ENCODE results near the gene MAP4K3.

Gene MAP4K3

DNA sequence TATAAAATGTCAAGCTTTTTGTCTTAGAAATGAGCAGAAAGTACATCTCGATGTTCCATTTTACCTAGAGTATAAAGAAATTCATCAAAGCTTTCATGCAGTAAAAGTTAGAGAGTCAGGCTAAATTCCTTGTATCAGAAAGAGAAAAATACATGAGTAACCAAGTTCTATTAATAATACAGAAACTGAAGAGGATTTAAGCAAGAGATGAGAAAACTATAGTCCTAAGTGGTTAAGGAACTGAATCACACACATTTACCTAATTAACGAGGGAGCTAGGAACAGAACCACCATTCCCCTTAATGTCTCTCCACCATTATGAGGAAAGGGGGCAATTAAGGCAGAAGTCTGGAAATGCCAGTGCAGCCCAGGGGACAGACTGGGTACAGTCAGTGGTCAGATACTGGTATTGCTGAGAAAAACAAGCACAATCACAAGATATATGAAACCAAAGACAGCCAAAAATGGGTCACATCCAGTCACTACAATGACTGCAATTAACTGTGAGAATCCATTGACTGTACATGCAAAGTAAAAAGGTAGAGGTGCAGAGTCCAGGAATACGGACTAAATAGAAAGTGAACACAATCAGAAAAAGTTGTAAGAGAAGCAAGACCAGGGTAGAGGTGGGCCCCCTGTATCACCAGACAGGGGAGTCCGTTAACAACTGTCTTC lies 23.9 kb downstream of the MAP4K3 start:
- no peak overlapping the region for H3K4me3 ChIP-seq (ENCODE audit: low read depth, low read length)
- no peak for DNase-seq (ENCODE audit: low read depth)
- no peak for TF ChIP-seq MYC (IDR thresholded peaks at IDR 0.05; ENCODE audit: low read depth, low read length)

DNA sequence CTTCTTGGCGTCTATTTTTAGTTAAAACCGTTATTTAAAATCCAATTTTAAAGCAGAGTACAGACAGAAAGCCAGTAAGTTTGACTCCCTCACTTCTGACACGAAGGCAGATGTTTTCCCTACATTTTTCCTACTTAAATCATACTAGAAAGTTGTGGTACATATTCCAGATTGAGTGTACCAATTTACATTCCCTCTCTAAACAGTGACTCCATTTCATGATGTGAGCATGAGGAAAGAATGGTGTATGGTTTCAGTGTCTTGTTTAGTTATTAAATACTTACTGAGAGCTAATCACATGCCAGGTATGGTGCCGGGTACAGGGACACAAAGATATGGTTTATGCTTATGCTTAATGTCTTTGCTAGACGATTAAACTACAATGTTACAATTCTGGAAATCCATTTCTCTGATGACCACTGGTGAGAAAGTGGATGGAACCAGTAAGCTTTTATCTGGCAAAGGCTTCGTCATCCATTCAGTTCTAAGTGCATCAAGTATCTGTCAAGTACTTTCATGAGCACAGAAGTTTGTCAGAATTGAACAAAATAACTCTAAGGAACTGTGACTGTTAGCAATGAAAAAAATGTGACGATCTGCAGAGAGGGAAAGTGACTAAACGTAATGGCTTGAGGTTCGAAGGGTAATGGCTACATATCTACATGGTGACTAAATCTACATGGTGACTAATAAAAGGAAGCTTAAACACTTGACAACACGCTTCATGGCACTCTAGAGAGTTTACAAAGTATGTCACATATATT lies 25.7 kb downstream of the MAP4K3 start:
- H3K4me3 ChIP-seq (ENCODE audit: low read depth, low read length): no peak overlapping the region
- no peak for TF ChIP-seq POLR2A (IDR thresholded peaks at IDR 0.05; ENCODE audit: extremely low read depth, insufficient read length)
- TF ChIP-seq MYC (IDR thresholded peaks at IDR 0.05; ENCODE audit: low read depth, low read length): no peak
- TF ChIP-seq, protein P1, sequence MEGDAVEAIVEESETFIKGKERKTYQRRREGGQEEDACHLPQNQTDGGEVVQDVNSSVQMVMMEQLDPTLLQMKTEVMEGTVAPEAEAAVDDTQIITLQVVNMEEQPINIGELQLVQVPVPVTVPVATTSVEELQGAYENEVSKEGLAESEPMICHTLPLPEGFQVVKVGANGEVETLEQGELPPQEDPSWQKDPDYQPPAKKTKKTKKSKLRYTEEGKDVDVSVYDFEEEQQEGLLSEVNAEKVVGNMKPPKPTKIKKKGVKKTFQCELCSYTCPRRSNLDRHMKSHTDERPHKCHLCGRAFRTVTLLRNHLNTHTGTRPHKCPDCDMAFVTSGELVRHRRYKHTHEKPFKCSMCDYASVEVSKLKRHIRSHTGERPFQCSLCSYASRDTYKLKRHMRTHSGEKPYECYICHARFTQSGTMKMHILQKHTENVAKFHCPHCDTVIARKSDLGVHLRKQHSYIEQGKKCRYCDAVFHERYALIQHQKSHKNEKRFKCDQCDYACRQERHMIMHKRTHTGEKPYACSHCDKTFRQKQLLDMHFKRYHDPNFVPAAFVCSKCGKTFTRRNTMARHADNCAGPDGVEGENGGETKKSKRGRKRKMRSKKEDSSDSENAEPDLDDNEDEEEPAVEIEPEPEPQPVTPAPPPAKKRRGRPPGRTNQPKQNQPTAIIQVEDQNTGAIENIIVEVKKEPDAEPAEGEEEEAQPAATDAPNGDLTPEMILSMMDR (IDR thresholded peaks at IDR 0.05; ENCODE audit: low read depth, low read length): no peak
- TF ChIP-seq, protein P2, sequence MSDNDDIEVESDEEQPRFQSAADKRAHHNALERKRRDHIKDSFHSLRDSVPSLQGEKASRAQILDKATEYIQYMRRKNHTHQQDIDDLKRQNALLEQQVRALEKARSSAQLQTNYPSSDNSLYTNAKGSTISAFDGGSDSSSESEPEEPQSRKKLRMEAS (IDR thresholded peaks at IDR 0.05; ENCODE audit: low read depth, low read length): no peak

DNA sequence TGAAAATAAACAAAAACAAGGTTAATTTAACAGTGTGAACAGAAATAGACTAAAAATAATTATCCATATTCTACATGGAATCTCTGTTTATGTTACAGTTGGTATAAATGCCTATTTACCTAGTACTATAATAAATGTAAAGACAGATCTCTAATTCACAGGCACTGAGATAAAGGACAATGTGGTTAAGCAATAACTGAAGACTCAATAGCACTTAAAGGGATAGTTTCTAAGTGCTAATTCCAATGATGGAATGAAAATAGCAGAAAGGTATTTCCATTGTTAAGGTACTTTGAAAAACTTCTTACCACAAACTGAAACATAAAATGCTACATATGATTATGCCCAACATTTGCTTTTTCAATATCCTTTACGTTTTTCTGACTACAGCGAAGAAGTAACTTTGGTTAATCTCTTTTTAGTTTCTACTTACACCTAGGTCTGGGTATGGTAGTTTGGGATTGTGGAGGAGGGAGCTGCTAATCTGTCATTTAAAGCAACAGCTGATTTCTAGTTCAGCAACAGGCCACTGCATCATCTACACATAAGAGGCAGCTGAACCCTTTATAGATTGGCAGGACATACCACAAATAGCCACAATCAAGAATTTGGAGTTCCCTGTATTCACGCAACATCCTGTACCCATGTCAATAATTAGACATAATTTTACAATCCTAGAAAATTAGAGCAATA lies 27.2 kb downstream of the MAP4K3 start:
- no peak for TF ChIP-seq POLR2A (IDR thresholded peaks at IDR 0.05; ENCODE audit: extremely low read depth, insufficient read length)
- TF ChIP-seq, protein P1 (IDR thresholded peaks at IDR 0.05; ENCODE audit: low read depth, low read length): no peak
- TF ChIP-seq, protein P2 (IDR thresholded peaks at IDR 0.05; ENCODE audit: low read depth, low read length): no peak
- no peak for TF ChIP-seq MYC (IDR thresholded peaks at IDR 0.05; ENCODE audit: low read depth, low read length)
- no peak overlapping the region for H3K4me3 ChIP-seq (ENCODE audit: low read depth, low read length)
- no peak for DNase-seq (ENCODE audit: low read depth)

More for the DNA sequence above, 25.7 kb downstream of the MAP4K3 start:
- no peak for DNase-seq (ENCODE audit: low read depth)

DNA sequence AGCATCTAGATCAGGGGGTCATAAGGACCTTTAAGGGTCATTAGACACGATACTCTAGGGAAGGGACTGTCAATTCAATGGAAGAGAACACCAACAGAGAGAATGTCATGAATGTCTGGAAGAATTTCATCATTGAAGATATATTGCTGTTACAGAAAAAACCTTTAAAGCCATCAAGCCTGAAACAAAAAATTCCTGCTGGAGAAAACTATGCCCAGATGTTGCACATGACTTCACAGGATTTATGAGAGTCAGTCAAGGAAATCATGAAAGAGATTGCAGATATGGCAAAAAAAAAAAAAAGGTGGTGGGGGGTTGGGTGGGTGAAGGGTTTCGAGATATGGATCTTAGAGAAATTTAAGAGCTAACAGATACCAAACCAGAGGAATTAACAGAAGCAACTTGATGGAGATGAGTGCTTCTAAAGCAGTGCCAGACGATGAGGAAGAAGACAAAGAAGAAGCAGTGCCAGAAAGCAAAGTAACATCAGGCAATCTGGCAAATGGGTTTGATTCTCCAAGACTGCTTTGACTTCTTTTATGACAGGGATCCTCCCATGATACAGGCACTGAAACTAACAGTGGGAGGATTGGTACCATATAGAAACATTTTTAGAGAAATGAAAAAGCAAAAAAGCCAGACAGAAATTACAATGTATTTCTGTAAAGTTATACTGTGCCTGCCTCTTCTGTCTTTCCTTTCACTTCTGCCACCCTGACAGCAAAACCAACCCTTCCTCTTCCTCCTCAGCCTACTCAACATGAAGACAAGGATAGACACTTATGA lies 28.5 kb downstream of the MAP4K3 start:
- TF ChIP-seq MYC (IDR thresholded peaks at IDR 0.05; ENCODE audit: low read depth, low read length): no peak
- TF ChIP-seq, protein P1 (IDR thresholded peaks at IDR 0.05; ENCODE audit: low read depth, low read length): no peak
- TF ChIP-seq, protein P2 (IDR thresholded peaks at IDR 0.05; ENCODE audit: low read depth, low read length): no peak
- no peak for TF ChIP-seq POLR2A (IDR thresholded peaks at IDR 0.05; ENCODE audit: extremely low read depth, insufficient read length)
- H3K4me3 ChIP-seq (ENCODE audit: low read depth, low read length): no peak overlapping the region

DNA sequence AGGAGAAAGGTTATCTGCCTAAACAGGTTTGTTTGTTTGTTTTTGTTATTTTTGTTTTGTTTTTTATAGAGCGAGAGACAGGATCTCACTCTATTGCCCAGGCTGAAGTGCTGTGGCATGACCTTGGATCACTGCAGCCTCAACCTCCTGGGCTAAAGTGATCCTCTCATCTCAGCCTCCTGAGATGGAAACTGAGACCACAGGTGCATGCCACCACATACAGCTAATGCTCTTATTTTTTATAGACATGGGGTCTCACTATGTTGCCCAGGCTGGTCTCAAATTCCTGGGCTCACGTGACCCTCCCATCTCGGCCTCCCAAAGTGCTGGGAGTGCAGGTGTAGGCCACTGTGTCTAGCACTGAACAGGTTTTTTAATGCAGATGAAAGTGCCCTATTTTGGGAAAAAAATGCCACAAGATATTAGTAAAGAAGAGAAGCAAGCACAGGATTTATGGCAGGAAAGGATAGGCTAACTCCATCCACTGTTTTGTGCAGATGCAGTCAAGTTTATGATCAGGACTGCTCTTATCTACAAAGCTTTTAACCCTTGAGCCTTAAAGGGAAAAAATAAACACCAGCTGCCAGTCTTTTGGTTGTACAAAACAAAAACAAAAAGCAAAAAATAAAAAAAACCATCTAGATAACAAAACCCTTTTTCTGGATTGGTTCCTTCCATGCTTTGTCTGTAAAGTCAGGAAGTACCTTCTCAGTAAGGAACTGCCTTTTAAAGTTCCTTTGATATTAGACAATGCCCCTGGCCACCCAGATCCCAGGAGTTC lies 29.4 kb downstream of the MAP4K3 start:
- DNase-seq (ENCODE audit: low read depth): no peak
- TF ChIP-seq, protein P1 (IDR thresholded peaks at IDR 0.05; ENCODE audit: low read depth, low read length): no peak
- no peak for TF ChIP-seq MYC (IDR thresholded peaks at IDR 0.05; ENCODE audit: low read depth, low read length)
- no peak overlapping the region for H3K4me3 ChIP-seq (ENCODE audit: low read depth, low read length)

More for the DNA sequence above, 28.5 kb downstream of the MAP4K3 start:
- DNase-seq (ENCODE audit: low read depth): peak; percentile 45
